Endothelial cell of umbilical vein (primary cell): Measurements from ENCODE around the gene CSMD2. TPM values are rescaled to one million over a fixed set of nuclear protein-coding genes. Genes with fewer than 3 reads are reported as not detected.

ENCODE experiments used
- BruUV-seq: library from RNA; stranded (reverse); fragments of 400-500 nt; replicated peaks from 2 replicates; lab custom pipeline; 2021; lab: Mats Ljungman, UMichigan
- CTCF ChIA-PET: fragments of 300-600, 350-600 bp; sonication (Branson Sonifier 250); formaldehyde crosslinking; loops from one replicate; lab custom pipeline; 2021; ENCODE audit warnings: antibody characterized with exemption, inconsistent platforms; lab: Charles Lee
- POLR2A ChIA-PET: fragments of 300-600, 350-600 bp; sonication (Branson Sonifier 250); formaldehyde crosslinking; loops from one replicate; lab custom pipeline; 2021; ENCODE audit warnings: antibody characterized with exemption, inconsistent platforms; lab: Charles Lee
- DNase-seq: peaks from one replicate; pipeline ENCODE4 v3.0.0-alpha.2; 2011; ENCODE audit warnings: low read depth, low spot score
- FAIRE-seq: peaks from 2 replicates; lab custom pipeline; 2011; peaks lifted over from hg19 to GRCh38; lab: Jason Lieb, UNC
- H2AFZ ChIP-seq: 2 replicates; pipeline ENCODE4 v1.6.0; 2012; ENCODE audit warnings: low read depth, low read length, control low read depth, inconsistent platforms
- H3K27ac ChIP-seq: 2 replicates; pipeline ENCODE4 v1.5.1; 2011; ENCODE audit warnings: low read depth, mild to moderate bottlenecking, control low read depth, low read length, moderate library complexity; ENCODE audit not compliant: insufficient read depth
- H3K27me3 ChIP-seq, 2 experiments: 2 replicates each; pipeline versions ENCODE4 v1.6.0 to v1.6.1; 2011; ENCODE audit warnings: low read length in 2 of 2, mixed read lengths in 1 of 2; ENCODE audit not compliant: control insufficient read depth in 2 of 2, insufficient read depth in 2 of 2
- H3K36me3 ChIP-seq, 2 experiments: 2 replicates in 1 of 2; 3 replicates in 1 of 2; pipeline ENCODE4 v1.5.1; 2011; ENCODE audit warnings: low read length in 2 of 2, mild to moderate bottlenecking in 1 of 2, moderate library complexity in 1 of 2; ENCODE audit not compliant: control insufficient read depth in 2 of 2, insufficient read depth in 2 of 2; ENCODE audit errors: extremely low read depth in 1 of 2
- H3K4me1 ChIP-seq: 3 replicates; pipeline ENCODE4 v1.5.1; 2011; ENCODE audit warnings: mild to moderate bottlenecking, low read length; ENCODE audit not compliant: control insufficient read depth, insufficient read depth; ENCODE audit errors: extremely low read depth
- H3K4me2 ChIP-seq: 2 replicates; pipeline ENCODE4 v1.6.1; 2011; ENCODE audit warnings: low read length, control low read depth, mixed read lengths; ENCODE audit not compliant: insufficient read depth
- H3K4me3 ChIP-seq, 3 experiments: fragments of 200-600 bp in 1 of 3; sonication (generic), shearing (Covaris generic) in 1 of 3; replicated peaks in 1 of 3; 2 replicates each; pipeline ENCODE4 v1.5.1; 2011 to 2016; ENCODE audit warnings: control low read depth in 3 of 3, low read length in 3 of 3, mild to moderate bottlenecking in 2 of 3, inconsistent platforms in 1 of 3, low read depth in 1 of 3, moderate library complexity in 1 of 3; ENCODE audit not compliant: insufficient read depth in 1 of 3
- H3K79me2 ChIP-seq: 2 replicates; pipeline ENCODE4 v1.6.0; 2012; ENCODE audit warnings: low read length, inconsistent platforms; ENCODE audit not compliant: control insufficient read depth, insufficient read depth
- H3K9ac ChIP-seq: replicated peaks from 2 replicates; pipeline ENCODE3; 2011; ENCODE audit warnings: low read length, control low read depth; ENCODE audit not compliant: insufficient read depth; ENCODE audit errors: extremely low read depth
- H3K9me1 ChIP-seq: replicated peaks from 3 replicates; pipeline ENCODE4 v1.6.0; 2011; ENCODE audit warnings: mild to moderate bottlenecking, low read length; ENCODE audit not compliant: control insufficient read depth, insufficient read depth; ENCODE audit errors: extremely low read depth
- H3K9me3 ChIP-seq: replicated peaks from 2 replicates; pipeline ENCODE4 v1.5.1; 2012; ENCODE audit warnings: low read length, inconsistent platforms; ENCODE audit not compliant: control insufficient read depth, insufficient read depth
- H4K20me1 ChIP-seq: replicated peaks from 2 replicates; pipeline ENCODE3; 2011; ENCODE audit warnings: mild to moderate bottlenecking, low read length; ENCODE audit not compliant: control insufficient read depth, insufficient read depth; ENCODE audit errors: extremely low read depth
- CTCF ChIP-seq, 2 donors: IDR thresholded peaks; 1 replicate in 1 of 2; 2 replicates in 1 of 2; pipeline ENCODE4 v1.5.1; 2011; ENCODE audit warnings: low read length in 2 of 2, mild to moderate bottlenecking in 2 of 2, moderate library complexity in 2 of 2, control low read depth in 1 of 2, inconsistent platforms in 1 of 2, low read depth in 1 of 2; ENCODE audit not compliant: insufficient read depth in 1 of 2; ENCODE audit errors: extremely low read depth in 1 of 2
- EZH2 ChIP-seq: IDR thresholded peaks from 2 replicates; pipeline ENCODE4 v1.6.1; 2012; ENCODE audit warnings: borderline replicate concordance, low read depth, mild to moderate bottlenecking, moderate library complexity, low read length, inconsistent platforms; ENCODE audit not compliant: severe bottlenecking
- FOS ChIP-seq: IDR thresholded peaks from 2 replicates; pipeline ENCODE4 v1.6.1; 2011; ENCODE audit warnings: mild to moderate bottlenecking, low read length, moderate library complexity, borderline replicate concordance; ENCODE audit not compliant: insufficient read depth
- GATA2 ChIP-seq: IDR thresholded peaks from 2 replicates; pipeline ENCODE4 v1.7.0; 2011; ENCODE audit warnings: low read depth, mild to moderate bottlenecking, moderate library complexity, mixed read lengths, low read length; ENCODE audit not compliant: insufficient read length, insufficient read depth
- MYC ChIP-seq: IDR thresholded peaks from one replicate; pipeline ENCODE4 v1.6.1; 2011; ENCODE audit warnings: mild to moderate bottlenecking, low read depth, low read length
- POLR2A ChIP-seq: IDR thresholded peaks from 2 replicates; pipeline ENCODE4 v1.6.1; 2012; ENCODE audit warnings: low read depth, mild to moderate bottlenecking, control low read depth, low read length
- dilution Hi-C: fragments of 300-500 bp; cut with MboI; formaldehyde crosslinking; loops from one replicate; pipeline ENCODE4 v1.15.0; 2019; ENCODE audit warnings: low sequenced_read_pairs; ENCODE audit not compliant: extremely low pct_ligation_motif_present
- intact Hi-C: fragments of 100-400 bp; cut with micrococcal nuclease; formaldehyde crosslinking; loops from one replicate; pipeline ENCODE4 v1.10.0; 2022
- polyA plus RNA-seq, 4 experiments: library from polyadenylated mRNA; depleted of rRNA in 3 of 4; stranded (reverse) in 3 of 4; unstranded in 1 of 4; fragments of >200 nt; gene quantifications; 2 replicates each; pipeline versions ENCODE4 v1.2.1 to v1.2.3, GENCODE V29; 2011 to 2012; ENCODE audit warnings: missing spikeins in 1 of 4
- total RNA-seq: library from RNA; stranded (reverse); gene quantifications from 2 replicates; pipeline ENCODE4 v1.2.3, GENCODE V29; 2021

The CSMD2 gene
- total and polyA plus RNA-seq, 2 donors (not counting 3 experiments of a cell fraction or from before 2014, with no cell fraction given): under 0.01 TPM; not detected in 1

- ChIA-PET POLR2A (no interaction called here), CTCF (no interaction called here)
- H2AFZ ChIP-seq: no peak overlapping the region
- no peak overlapping the region for H3K4me2 ChIP-seq
- H3K36me3 ChIP-seq: no peaks in the 10 kb centered on the region
- no peaks in the 10 kb centered on the region for H3K79me2 ChIP-seq
- no peak for FAIRE-seq
- H4K20me1 ChIP-seq: no peaks in the 10 kb centered on the region
- no peak overlapping the region for H3K4me3 ChIP-seq
- no peak overlapping the region for H3K9ac ChIP-seq
- TF ChIP-seq FOS (no peak), MYC (no peak), CTCF (IDR thresholded peaks at IDR 0.05; ENCODE audit: extremely low read depth in 1 of 2, insufficient read depth in 1 of 2, low read depth in 1 of 2, low read length in 2 of 2) (no peak), GATA2 (no peak)
- H3K9me1 ChIP-seq: no peaks in the 10 kb centered on the region
- no peaks in the 10 kb centered on the region for H3K4me1 ChIP-seq
- H3K27me3 ChIP-seq: no peaks in the 10 kb centered on the region
- no peak for DNase-seq
- dilution Hi-C loops: no loop called here
- no peak overlapping the region for H3K27ac ChIP-seq
- BruUV-seq: no TSS peak
- intact Hi-C loops: no loop called here
- H3K9me3 ChIP-seq: no peaks in the 10 kb centered on the region
These were observed 458.3 kb downstream of the CSMD2 start for GRCh38 chr1:33706634-33707255.

DNA sequence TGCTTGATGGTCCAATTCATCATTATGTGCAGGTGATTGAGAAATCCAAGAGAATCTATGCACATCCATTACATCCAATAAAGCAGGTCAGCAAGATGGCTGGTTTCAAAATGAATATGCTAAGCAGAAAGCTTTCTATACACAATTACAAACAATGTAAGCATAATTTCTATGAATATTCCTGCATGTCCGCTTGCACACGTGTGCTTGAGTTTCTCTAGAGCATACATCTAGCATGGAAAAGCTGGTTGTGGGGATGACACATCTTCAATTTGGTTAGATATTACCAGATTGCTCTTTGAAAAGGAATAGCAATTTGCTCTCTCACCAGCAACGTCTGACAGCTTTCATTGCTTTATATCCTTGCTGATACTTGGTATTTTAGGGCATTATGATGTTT is 461.6 kb downstream of the CSMD2 start:
- Histone ChIP-seq H4K20me1 (no peaks in the 10 kb centered on the region), H3K9me3 (no peaks in the 10 kb centered on the region), H3K9me1 (no peaks in the 10 kb centered on the region), H3K9ac (no peak overlapping the region), H3K27me3 (no peaks in the 10 kb centered on the region), H3K79me2 (no peaks in the 10 kb centered on the region), H3K4me3 (no peak overlapping the region), H3K27ac (no peak overlapping the region), H3K36me3 (no peaks in the 10 kb centered on the region), H2AFZ (no peak overlapping the region), H3K4me1 (no peaks in the 10 kb centered on the region), H3K4me2 (no peak overlapping the region)
- intact Hi-C loops: no loop called here
- TF ChIP-seq EZH2: no peak
- TF ChIP-seq POLR2A: no peak
- DNase-seq: no peak
- no TSS peak for BruUV-seq
- no peak for FAIRE-seq
- POLR2A ChIA-PET: no interaction called here
- dilution Hi-C loops: no loop called here
- CTCF ChIA-PET: no interaction called here
